ENCODE measurements around the gene ADM2.
A peak's percentile ranks its signal among the peaks of the same experiment; 100 is the strongest.
"Not testable (repeated sequence)": the region's sequence is repeated elsewhere in the genome, so short reads cannot be mapped to it uniquely, and the experiment has no call there.

Gene ADM2, protein sequence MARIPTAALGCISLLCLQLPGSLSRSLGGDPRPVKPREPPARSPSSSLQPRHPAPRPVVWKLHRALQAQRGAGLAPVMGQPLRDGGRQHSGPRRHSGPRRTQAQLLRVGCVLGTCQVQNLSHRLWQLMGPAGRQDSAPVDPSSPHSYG

DNA sequence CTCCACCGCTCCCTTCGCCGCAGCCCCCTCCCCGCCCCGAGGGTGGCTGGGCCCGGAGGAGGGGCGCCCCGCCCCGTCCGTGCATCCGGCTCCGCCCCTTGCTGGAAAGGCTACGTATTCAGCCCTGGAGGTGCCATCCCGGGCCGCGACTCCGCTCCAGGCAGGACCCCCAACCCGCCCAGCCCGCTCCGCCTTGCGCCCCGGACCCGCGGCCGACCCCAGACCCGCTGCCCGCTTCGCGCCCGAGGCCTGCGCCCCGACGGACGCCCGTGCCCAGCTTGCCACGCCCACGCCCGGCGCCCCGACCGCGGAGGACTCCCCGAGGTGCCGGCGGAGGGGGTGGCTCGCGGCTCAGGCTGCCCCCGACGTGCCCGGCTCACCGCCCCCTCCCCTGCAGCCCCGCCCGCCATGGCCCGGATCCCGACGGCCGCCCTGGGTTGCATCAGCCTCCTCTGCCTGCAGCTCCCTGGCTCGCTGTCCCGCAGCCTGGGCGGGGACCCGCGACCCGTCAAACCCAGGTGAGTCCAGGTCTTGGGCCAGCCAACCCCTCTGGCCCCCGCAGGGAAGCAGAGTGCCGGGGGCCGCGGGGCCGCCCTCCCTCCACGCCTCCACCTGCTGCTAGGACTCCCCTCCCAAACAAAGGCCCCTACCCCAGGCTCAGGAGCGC, at the start of gene ADM2:
Gene ADM2, plus strand, starts transcription at position 104 of the 667 bp plus-strand sequence. Its CDS starts 305 bp downstream, at position 409.
- DNase-seq (ENCODE audit: low read depth in 2 of 2): peak; percentile 24 to 41

DNA sequence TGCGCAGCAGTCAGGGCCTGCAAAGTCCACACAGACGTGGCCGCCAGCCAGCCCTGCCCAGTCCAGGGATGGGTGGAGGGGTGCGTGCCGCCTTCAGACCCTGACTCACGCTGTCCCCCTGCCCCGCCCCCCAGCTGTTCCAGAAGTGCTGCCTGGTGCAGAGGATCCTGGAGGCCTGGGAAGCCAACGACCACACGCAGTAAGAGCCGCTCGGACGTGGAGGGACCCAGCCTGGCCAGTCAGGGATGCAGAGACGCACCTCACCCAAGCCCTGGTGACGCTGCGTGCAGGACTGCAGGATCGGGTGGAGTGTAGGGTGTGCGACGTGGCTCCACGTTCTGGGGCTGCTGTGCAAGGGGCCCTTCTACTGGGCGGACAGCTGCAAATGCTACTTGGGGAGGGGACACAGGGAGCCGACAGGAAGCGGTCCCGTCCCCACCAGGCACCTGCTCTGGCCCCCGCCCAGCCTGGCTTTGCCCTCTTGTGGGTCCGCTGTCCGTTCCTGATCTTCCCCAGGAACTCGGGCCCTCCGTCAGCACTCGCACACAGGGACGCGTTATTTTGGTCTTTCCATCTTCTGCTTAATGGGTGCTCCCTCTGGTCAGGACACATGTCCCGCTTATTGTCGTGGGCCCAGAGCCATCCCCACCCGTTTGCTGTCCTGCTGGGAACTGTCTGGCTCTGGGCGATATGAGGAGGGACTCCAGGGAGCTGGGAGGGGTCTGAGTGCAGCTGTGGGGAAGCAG, 49.0 kb upstream of the ADM2 start:
- DNase-seq (ENCODE audit: low read depth in 2 of 2): no peak

DNA sequence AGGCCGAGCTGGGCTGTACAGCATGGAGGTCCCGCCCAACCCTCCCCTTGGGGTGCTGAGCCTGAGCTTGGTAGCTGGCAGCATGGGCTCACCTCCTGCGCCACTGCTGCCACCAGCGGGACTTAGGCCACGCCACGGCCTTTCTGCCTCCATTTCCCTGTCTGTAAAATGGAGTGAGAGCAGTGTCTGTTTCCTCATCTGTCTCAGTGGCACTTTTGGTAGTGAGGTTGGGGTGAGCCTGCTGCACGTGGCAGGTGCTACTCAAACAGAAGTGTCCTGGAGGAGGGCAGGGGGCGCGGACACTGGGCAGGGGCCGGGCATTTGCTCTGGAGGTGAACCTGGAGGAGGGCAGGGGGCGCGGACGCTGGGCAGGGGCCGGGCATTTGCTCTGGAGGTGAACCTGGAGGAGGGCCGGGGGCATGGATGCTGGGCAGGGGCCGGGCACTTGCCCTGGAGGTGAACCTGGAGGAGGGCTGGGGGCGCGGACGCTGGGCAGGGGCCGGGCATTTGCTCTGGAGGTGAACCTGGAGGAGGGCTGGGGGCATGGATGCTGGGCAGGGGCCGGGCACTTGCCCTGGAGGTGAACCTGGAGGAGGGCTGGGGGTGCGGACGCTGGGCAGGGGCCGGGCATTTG, 48.3 kb upstream of the ADM2 start:
- DNase-seq (ENCODE audit: low read depth in 2 of 2): not testable (repeated sequence)

DNA sequence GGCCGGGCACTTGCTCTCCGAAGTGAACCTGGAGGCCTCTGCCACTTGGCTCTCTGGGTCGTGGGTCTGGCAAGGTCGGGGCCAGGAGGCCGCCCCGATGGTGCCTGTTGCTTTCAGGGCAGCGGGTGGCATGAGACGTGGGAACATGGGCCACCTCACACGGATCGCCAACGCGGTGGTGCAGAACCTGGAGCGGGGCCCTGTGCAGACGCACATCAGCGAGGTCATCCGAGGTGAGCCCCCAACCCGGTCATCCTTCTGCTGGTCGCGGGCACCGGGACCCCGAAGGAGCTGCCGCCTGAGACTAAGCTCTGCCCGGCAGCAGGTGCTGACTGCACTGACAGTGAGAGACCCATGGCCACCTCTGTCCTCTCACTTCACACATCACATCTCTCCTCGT, 46.5 kb upstream of the ADM2 start:
- DNase-seq (ENCODE audit: low read depth in 2 of 2): no peak

DNA sequence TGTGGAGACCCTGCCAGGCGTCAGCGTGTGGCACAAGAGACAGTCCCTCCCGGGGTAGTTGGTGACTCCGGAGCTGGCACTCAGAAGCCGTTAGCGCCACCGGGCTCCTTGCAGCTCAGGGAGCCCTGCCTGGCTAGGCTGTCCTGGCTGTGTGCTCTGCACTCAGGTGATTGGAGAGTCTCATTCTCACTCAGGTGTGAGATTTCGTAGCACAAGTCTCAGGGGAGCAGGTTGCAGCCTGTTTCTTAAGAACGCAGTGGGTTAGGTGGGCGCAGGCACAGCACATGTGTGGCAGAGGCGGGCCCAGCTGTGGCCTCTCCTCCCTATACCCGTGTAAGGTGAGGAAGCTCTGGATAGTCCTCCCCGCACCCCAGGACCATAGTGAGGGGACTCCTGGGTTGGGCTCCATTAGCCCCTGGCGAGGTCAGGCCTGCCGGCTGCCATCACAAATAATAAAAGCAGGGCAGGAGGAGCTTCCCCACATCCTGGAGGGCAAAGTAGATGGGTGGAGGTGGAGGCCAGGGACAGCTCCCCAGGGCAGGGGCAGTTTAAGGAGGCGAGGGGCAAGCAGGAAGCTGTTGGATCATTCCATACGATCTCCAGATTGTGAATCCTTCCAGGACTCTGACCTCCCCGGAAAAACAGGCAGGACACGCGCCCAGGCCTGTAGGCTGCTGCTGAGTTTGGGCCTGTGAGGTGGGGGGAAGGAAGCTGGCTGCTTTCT, 45.9 kb upstream of the ADM2 start:
- DNase-seq (ENCODE audit: low read depth in 2 of 2): no peak

DNA sequence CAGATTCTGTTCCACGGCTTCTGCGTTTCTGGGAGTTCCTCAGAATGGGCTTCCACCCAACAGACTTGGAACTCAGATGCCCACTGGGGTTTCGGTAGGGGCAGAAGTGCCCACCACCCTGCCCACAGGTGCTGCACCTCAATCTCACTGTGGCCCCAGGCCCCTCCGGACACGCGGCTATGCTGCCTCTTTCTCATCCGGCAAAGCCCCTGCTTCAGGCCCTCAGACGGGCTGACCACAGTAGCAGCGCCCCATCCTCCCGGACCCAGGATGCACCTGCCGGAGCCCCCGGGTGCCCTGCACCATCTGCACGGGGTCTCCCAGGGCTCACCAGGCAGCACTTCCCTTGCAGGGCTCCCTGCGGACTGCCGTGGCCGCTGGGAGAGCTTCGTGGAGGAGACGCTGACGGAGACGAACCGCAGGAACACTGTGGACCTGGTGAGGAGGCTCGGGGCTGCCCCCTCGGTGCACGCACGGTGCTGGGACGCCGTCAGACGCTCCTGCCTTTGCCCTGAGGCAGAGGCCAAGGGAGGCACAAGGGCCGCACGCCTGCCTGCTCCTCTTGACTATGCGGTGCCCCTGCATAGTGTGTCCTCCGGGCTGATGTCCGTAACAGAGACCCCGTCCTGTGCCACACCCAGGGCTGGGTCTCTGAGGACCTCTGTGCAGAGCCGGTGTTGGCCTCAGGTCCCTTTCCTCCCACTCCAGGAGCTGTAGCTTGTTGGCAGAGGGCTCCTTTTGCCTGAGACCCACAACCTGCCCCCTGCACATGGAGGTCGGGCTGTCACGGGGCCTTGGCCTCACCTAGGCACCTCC, 45.1 kb upstream of the ADM2 start:
- DNase-seq (ENCODE audit: low read depth in 2 of 2): no peak

DNA sequence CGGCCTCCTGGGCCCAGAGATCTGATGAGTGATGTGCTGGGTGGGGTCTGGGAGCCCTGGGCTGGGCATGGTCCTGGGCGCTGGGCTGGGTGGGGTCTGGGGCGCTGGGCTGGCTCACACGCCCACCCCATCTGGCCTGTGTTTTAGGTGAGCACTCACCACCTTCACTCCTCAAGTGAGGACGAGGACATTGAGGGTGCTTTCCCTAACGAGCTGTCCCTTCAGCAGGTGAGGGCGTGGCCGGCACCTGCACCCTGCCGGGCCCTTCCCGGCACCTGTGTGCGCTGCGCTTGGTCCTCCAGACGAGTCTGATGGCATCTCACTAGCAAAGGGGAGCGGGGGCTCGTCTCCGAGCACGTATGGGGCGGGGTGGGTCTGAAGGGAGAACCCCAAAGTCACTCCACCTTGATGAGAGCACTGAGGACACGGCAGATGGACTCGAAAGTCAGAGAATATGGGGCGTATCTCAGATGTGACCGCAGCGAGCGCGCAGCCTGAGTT, 44.5 kb upstream of the ADM2 start:
- DNase-seq (ENCODE audit: low read depth in 2 of 2): no peak

DNA sequence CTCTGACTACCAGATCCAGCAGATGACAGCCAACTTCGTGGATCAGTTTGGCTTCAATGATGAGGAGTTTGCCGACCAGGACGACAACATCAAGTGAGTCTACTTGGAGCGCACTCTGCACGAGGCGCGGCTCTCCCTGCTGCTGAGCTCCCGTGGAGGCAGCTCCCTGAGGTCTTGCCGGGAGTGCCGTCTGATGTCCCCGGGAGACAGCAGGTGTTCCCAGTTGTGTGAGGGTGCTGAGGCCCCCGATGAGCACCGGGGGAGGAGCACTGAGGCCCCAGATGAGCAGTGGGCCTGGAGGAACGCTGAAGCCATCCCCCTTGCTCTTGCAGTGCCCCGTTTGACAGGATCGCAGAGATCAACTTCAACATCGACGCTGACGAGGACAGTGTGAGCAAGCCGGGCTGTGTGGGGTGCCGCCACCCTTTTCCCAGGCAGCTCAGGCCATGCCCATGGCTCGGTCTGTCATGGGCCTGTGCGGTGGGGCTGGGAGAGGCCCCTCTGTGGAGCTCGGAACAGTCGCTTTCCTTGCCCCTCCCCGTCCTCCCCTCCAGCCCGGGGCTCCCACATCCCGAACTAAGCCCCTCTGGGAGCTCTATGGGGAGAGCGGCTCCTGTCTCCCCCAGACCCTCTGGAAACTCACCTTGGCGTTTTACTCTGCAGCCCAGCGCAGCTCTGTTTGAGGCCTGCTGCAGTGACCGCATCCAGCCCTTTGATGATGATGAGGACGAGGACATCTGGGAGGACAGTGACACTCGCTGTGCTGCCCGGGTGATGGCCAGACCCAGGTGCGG, 43.6 kb upstream of the ADM2 start:
- DNase-seq (ENCODE audit: low read depth in 2 of 2): no peak

DNA sequence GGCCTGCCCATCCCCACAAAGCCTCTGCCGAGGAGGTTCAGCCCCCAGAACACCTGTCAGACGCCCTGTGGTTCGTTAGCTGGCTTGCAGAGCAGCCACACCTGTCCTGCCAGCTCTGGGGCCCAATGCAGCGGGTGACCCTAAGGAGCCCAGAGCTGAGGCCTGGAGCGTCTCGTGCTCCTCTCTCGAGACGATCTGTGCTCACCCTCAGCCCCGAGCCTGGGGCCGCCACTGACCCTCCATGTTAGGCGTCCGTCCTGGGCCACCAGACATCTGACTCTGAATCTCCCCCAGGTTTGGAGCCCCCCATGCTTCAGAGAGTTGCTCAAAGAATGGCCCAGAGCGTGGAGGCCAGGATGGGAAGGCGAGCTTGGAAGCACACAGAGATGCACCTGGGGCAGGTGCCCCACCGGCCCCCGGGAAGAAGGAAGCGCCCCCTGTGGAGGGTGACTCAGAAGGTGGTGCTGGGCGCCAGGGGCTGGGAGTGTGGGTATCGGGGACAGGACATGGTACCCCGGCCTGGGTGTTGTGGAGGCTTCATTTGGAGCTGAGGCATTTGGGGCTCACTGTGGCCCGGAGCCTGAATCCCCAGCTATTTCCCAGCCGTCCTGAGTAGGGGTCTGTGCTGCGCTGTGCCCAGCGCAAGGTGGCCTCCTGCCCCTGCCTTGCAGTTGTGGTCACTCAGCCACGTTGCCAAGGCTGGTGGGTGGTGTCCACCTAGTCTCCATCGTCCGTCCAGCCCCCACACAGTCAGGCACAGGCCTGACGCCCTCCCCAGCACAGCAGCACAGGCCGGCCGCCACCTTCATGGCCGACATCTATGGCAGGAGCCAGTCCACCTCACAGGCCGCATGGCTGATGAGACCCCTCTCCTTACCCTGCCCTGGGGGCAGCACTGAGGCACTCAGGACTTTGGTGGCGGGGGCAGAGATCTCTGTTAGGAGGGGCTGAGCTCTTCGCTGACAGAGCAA, 42.8 kb upstream of the ADM2 start:
- no peak for DNase-seq (ENCODE audit: low read depth in 2 of 2)

DNA sequence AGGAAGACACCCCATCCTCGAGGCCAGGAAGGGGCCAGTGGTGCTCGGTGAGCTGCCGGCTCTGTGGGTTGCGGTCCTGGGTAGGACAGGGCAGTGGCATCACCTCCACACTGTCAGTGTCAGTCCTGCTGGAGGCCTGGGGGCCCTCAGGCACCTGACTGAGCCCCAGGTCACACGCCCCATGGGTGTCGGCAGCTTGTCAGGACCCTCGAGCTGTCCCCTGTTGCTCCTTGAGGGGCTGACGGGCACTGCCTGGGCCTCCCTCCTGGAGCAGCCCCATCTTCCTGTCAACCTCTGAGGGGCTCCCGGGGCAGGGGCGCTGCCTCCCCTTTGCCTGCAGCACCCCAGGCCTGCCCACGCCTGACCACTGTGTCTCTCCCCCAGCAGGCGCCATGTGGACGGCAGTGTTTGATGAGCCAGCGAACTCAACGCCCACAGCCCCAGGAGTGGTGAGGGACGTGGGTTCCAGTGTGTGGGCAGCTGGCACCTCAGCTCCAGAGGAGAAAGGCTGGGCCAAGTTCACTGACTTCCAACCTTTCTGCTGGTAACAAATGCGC, 42.0 kb upstream of the ADM2 start:
- no peak for DNase-seq (ENCODE audit: low read depth in 2 of 2)

DNA sequence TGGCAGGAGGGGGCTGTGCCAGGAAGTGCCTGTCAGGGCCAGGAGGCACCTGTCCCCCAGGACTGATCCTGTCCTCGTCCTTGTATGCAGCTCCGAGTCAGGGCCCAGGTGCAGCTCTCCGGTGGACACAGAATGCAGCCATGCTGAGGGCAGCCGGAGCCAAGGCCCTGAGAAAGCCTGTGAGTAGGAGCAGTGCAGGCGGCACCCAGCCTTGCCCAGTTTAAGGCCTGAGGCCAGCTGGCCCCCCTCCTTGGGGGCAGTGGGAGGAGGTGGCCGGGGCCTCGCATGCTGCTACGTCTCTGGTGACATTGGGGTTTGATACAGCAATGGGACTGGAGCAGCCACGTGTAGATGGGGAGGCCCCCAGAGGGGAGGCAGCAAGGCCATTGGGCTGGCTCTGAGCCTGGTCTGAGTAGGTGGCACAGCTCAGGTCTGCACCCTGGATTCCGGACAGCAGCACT, 41.4 kb upstream of the ADM2 start:
- no peak for DNase-seq (ENCODE audit: low read depth in 2 of 2)

DNA sequence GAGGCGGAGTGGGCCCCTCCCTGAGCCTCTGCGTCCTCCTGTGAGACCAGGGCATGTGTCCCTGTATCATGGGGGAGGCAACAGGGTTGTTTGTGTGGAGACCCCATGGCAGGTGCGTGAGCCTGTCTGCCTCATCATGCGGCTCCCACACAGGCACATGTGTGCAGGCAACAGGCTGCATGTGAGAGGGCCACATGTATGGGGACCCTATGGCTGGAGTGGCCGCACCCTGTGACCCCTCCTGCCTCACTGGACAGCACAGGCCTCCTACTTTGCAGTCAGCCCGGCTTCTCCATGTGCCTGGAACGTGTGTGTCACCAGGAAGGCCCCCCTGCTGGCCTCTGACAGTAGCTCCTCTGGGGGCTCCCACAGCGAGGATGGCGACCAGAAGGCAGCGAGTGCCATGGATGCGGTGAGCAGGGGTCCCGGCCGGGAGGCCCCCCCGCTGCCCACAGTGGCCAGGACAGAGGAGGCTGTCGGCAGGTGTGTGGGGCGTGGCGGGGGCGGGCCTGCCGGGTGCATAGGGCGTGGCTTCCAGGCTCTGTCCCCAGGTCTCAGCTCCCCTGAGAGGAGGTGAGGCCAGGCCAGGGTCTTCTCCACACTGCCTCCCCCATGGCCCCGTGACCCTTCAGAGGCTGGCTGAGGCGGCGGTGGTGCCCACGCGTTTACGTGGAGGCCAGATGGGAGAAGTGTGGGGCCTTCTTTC, 40.6 kb upstream of the ADM2 start:
- DNase-seq (ENCODE audit: low read depth in 2 of 2): no peak

DNA sequence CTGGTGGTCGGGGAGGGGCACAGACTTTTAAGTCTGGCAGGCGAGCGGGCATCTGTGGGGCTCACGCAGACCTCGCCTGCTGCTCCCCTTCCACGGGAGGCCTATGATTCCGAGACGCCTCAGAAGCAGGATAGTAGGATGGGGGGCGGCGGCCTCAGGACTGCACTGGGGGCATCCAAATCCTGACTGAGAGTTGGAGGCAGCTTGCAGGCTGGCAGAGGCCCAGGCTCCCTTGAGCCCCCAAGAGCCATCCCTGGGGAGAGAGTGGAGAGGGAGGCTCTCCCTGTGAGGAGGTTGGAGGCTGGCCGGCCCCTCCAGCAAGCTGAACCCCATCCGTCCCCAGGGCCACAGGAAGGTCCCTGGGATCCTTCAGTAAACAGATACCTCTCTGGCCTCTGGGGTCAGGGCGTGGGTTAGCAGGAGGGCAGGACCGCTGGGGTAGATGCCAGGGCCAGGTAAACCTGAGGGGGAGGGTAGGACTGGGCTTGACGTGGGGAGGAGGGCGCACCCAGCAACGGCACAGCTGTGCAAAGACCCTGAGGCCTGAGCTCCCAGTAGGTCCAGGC, 39.8 kb upstream of the ADM2 start:
- no peak for DNase-seq (ENCODE audit: low read depth in 2 of 2)

DNA sequence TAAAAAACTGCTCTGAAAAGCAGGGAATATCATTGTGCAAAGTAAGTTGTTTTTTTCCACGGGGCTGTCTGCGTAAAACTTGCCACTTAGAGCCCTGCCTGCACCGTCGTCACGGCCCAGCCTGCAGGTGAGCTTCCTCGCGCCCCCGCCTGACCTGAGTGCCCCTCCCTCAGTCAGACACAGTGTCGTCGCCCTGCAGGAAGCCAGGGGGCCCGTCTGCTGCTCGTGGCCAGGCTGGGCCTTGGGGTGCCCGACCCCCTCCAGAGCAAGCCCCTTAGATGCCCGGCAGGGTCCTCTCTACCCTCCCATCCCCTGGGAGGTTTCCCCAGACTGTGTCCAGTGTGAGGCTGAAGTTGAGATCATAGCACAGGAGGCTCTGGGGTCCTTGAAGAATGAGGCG, 38.1 kb upstream of the ADM2 start:
- no peak for DNase-seq (ENCODE audit: low read depth in 2 of 2)

DNA sequence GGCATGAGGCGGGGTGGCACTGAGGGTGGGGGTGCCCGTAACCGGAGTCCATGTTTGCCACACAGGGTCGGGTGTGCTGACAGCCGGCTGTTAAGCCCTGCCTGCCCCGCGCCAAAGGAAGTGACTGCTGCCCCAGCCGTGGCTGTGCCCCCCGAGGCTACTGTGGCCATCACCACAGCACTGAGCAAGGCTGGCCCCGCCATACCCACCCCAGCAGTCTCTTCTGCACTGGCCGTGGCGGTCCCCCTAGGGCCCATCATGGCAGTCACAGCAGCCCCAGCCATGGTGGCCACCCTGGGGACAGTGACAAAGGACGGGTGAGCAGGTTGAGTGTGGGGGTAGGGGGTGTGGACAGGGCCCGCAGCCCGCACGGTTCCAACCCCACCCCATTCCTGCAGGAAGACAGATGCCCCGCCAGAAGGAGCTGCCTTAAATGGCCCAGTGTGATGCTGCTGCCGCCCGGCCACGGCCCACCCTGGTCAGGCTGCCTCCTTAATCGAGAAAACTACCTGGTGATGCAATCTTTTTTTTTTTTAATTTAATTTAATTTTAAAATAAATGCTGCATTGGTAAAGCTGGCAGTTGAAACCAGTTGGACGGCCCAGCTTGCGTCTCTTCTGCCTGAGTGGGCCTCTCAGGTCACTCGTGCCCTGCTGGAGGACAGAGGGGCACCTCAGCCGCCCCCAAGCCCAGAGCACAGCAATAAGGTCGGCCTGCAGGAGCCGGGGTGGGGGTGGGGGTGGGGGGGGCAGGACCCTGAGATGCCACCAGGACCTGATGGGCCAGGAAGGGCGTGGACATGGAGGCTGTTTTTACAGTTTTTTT, 37.3 kb upstream of the ADM2 start:
- DNase-seq (ENCODE audit: low read depth in 2 of 2): no peak

DNA sequence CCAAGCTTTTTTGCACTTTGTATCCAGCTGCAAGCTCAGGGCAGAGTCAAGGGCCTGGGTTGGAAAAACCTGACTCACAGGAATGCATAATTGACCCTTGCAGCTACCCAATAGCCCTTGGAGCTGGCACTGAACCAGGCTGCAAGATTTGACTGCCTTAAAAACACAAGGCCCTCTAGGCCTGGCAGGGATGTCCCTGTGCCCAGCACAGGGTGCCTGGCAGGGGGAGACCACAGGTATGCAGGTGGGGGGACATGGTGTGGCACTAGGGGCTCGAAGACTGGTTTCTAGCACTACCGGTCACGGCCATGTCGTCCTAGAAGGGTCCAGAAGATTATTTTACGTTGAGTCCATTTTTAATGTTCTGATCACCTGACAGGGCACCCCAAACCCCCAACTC, 36.7 kb upstream of the ADM2 start:
- no peak for DNase-seq (ENCODE audit: low read depth in 2 of 2)
